GM21825 (cell line): ENCODE measurements around the gene MINDY2.
"Not testable (repeated sequence)": the region's sequence is repeated elsewhere in the genome, so short reads cannot be mapped to it uniquely, and the experiment has no call there.

Source experiments
- ATAC-seq: cut with Tn5 transposase; IDR thresholded peaks from one replicate; pipeline ENCODE4 v1.9.1; 2021; ENCODE audit warnings: mild to moderate bottlenecking, moderate library complexity; ENCODE audit not compliant: unreplicated experiment

Gene MINDY2

GRCh38 chr15:58877999-58878825, 107.1 kb downstream of the MINDY2 start:
- no peak for ATAC-seq

- no peak for ATAC-seq
Measured at GRCh38 chr15:58880320-58880719, 109.2 kb downstream of the MINDY2 start.

GRCh38 chr15:58882243-58882642, 111.1 kb downstream of the MINDY2 start:
- ATAC-seq: no peak

GRCh38 chr15:58883926-58884325, 112.8 kb downstream of the MINDY2 start:
- ATAC-seq: not testable (repeated sequence)

GRCh38 chr15:58886921-58887320, 115.8 kb downstream of the MINDY2 start:
- no peak for ATAC-seq

- ATAC-seq: no peak
Measured at GRCh38 chr15:58889363-58889762, 118.3 kb downstream of the MINDY2 start.

GRCh38 chr15:58898150-58898680, 127.1 kb downstream of the MINDY2 start:
- no peak for ATAC-seq

GRCh38 chr15:58900631-58901030, 129.5 kb downstream of the MINDY2 start:
- ATAC-seq: no peak

GRCh38 chr15:58908550-58909309, 137.6 kb downstream of the MINDY2 start:
- no peak for ATAC-seq

GRCh38 chr15:58909616-58910015, 138.5 kb downstream of the MINDY2 start:
- no peak for ATAC-seq

GRCh38 chr15:58910456-58910855, 139.4 kb downstream of the MINDY2 start:
- no peak for ATAC-seq
